ENCODE results near the gene CHD9.

DNA sequence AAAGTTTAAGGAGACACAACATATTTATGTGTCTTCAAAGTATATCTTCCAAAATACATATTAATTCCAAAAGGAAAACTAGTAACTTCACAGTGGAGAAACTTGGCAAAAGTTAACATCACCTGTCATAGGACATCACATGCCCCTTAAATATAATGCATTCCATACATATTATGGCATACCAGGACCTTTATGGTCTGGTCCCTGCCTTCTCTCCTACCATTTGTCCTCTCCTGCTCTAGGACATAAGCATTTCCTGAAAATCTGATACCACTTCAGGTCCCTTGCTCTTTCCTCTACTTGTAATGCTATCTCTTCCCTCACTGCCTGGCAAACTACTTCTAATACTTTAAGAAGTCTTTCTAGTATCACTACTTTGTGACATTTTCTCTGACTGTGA, 211.4 kb downstream of the CHD9 start:
- TF ChIP-seq, protein P1, sequence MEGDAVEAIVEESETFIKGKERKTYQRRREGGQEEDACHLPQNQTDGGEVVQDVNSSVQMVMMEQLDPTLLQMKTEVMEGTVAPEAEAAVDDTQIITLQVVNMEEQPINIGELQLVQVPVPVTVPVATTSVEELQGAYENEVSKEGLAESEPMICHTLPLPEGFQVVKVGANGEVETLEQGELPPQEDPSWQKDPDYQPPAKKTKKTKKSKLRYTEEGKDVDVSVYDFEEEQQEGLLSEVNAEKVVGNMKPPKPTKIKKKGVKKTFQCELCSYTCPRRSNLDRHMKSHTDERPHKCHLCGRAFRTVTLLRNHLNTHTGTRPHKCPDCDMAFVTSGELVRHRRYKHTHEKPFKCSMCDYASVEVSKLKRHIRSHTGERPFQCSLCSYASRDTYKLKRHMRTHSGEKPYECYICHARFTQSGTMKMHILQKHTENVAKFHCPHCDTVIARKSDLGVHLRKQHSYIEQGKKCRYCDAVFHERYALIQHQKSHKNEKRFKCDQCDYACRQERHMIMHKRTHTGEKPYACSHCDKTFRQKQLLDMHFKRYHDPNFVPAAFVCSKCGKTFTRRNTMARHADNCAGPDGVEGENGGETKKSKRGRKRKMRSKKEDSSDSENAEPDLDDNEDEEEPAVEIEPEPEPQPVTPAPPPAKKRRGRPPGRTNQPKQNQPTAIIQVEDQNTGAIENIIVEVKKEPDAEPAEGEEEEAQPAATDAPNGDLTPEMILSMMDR (IDR thresholded peaks at IDR 0.05): no peak
- TF ChIP-seq POLR2A (IDR thresholded peaks at IDR 0.05; ENCODE audit: low read depth): no peak
